Activated CD4-positive, alpha-beta T cell treated with anti-CD3 and anti-CD28 coated beads, Interleukin-2, amount 50 U/mL, for 16 hours (primary cell): ENCODE results near the gene TMEM220.

Experiments used
- DNase-seq: peaks from one replicate; pipeline ENCODE4 v3.0.0-alpha.2; 2020

Gene TMEM220

GRCh38 chr17:10729334-10730193 is at the start of gene TMEM220:
TSS of gene TMEM220 (minus strand) at chr17:10730023. CDS start at chr17:10729851, 172 bp downstream.
- peak; percentile 25 for DNase-seq

DNA sequence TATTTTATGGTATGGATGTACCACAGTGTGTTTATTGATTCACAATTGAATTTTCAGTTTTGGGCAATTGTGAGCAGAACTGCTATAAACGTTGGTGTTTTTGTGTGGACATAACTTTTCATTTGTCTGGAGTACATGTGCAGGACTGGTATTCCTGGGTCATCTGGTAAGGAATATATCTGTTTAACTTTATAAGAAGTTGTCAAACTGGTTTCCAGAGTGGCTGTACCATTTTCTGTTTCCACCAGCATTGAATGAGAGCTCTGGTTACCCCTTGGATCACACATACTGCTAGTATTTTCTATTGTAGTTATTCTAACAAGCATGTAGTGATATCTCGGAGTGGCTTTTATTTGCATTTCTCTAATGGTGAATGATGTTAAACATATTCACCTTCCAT is 49.8 kb upstream of the TMEM220 start:
- DNase-seq, result no peak

DNA sequence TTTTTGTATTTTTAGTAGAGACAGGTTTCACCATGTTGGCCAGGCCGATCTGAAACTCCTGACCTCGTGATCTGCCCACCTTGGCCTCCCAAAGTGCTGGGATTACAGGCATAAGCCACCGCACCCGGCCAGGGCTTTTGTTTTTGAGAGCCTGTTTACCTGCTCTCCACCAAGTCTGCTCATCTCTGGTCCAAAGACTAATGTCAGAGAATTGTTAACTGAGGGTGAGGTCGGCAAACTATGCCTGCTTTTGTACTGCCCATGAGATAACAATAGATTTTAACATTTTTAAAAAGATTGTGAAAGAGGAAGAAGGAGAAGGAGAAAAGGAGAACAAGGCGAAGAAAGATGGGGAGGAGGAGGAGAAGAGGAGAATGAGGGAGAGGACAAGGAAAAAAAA is 48.1 kb upstream of the TMEM220 start:
- no peak for DNase-seq

DNA sequence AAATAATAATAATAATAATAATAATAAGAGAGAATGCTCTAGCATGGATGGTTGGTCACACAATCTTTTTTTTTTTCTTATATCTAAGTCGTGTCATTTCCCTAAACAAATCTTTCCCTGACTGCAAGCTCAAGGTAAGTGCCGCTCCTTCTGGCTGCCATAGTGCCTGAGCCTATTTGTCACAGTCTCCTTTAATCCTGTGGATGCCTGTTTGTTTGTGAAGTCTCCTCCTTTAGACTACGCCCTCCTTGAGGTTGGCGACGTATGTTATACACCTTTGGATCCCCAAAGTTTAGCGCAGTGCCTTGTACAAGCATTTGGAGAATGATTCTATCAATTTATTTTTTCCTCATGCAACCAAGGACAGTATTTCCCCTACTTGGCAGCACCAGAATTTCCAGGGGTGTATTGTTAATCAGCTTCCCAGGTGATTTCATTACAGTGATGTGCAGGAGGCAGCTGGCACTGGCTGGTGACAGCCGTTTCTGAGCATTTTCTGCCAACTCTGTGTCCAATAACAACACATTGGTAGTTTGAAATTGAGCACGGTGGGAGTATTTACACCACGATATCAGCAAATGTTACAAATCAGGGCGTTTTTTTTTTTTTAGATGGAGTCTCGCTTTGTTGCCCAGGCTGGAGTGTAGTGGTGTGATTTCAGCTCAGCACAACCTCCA is 47.4 kb upstream of the TMEM220 start:
- no peak for DNase-seq

DNA sequence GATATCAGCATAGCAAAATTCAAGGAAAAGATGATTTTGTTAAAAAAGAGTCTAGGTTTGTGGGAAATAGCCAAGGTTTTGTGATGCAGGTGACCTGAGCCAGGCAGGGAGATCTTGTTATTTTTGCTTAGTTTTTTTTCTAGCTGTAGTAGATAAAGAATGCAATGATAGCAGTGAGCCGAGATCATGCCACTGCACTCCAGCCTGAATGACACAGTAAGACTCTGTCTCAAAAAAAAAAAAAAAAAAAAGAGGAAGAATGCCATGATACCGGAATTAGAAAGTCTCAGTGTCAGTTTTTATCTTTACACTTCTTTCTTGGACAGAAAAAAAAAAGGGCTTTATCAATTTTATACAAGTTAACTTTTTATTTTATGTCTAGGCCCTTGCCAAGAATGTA is 46.6 kb upstream of the TMEM220 start:
- DNase-seq, result no peak

- DNase-seq, result no peak
Measured at GRCh38 chr17:10775740-10776356, 46.0 kb upstream of the TMEM220 start.

- no peak for DNase-seq
Measured at GRCh38 chr17:10775058-10775457, 45.2 kb upstream of the TMEM220 start.

GRCh38 chr17:10773391-10773790 is 43.6 kb upstream of the TMEM220 start:
- DNase-seq, result no peak

DNA sequence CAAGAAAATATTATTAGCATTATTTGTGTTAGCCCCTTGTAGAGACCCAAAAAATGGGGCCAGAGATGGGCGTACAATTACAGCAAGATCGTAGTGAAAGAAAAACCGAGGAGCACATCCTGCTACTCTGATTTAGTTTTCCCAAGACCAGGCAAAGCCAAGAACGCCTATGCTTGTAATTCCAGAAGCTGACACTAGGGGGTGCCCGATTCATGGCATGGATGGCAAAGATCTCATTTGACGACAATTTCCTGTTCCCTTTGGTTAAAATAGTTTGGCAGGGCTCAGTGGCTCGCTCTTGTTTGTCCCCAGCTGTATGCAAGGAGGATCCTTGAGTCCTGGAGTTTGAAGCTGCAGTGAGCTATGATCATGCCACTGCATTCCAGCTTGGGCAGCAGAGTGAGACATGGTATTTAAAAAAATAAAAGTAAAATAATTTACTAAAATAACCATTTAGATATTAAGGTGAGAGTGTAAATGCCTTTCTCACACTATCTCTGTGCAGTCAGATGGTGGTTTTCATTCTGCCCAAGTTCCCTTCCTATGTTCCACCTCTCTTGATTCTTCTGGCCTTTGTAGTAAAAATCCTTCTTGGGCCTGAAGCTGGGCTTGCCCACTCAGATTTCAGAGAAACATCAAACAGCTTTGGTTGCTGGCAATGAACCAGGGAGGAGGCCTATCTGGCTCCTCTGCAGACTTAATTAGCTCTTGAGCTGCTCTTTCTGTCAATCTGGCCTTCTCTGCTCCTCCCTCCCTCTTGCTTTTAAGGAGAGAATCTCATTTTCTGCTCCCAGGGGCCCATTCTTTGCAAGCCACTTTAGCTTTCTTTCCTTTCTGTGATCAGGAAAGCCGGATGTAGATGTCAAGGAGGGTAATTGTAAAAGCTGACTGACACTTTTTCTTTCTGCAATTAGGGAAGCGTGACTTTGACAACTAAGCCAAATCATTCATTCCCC is 42.9 kb upstream of the TMEM220 start:
- DNase-seq, result peak; percentile 56

GRCh38 chr17:10771148-10771547 is 41.3 kb upstream of the TMEM220 start:
- DNase-seq, result no peak

DNA sequence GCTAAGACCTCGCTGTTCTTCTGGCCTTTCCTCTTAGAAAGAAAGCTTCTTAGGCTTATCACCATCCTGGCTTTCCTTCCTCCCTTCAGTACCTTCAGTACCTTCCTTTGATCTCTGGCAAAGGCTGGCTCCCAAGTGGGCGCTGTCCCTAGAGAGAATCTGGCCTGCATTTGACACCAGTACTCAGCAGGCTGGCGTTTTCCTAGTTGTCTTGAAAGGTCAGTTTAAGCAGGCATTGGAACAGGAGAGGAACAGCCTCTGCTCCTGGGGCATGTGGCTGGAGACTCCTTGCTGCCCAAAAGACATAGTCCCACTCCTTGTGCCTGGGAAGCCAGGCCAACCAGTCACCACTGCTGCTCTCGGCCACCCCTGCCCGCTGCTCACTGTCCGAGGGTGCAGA is 40.0 kb upstream of the TMEM220 start:
- DNase-seq, result no peak

DNA sequence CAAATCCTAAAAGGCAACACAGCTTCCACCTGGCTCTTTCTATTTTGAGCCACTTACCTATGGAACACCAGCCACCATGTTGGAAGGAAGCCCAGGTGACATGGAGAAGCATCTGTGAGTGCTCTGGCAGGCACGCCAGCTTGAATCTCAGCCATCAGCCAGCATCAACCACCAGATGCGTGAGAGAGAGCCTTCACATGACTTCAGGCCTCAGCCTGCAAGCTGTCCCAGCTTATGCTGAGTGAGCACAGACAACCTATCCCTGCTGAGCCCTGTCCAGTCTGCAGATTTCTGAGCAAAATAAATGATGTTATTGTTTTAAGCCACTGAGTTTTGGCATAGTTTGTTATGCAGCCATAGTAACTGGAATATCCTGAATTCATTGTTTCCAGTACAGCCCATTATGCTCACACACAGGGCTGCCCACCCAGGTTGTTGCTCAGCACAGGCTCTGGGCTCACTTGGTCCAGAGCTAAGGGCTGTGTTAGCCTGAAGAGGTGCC is 39.0 kb upstream of the TMEM220 start:
- no peak for DNase-seq

DNA sequence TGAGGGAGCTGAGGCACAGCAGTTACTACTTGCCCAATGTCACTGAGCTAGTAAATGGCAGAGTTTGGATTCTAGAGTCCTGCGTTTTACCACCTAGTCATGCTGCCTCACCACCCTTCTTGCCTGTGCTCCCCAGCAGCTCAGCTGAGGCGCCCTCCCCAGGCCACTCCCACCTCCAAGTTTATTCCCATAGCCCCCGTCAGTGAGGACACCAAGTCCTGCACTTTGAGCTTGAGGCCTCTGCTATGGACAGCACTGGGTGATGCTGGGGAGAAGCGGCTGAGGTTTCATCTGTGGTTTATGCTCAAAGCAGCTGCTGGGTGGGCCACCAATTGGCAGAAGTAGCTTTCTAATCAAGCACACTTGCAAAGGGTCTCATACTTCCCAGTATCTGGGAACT is 37.4 kb upstream of the TMEM220 start:
- DNase-seq, result no peak

- DNase-seq, result no peak
Measured at GRCh38 chr17:10762037-10762436, 32.2 kb upstream of the TMEM220 start.

DNA sequence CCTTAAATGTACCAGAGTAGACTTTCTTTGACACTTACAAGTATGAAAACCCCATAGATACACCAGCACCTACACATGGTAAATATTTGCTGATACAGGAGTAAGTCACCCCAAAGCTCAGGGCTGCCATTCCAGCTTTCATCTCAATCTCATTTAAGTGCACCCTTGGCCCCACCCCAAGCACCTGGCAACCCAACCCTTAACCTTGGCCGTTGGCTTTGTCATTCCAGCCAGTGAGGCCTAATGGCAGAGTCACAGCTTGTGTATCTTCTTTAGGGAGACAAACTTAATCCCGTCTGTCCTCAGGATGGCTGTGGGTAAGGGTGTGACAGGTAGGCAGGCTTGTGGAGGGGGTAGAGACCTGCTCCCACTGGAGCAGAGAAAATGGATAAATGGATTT is 31.5 kb upstream of the TMEM220 start:
- no peak for DNase-seq

- DNase-seq, result no peak
Measured at GRCh38 chr17:10758062-10758461, 28.2 kb upstream of the TMEM220 start.

- DNase-seq, result no peak
Measured at GRCh38 chr17:10757647-10758046, 27.8 kb upstream of the TMEM220 start.

- no peak for DNase-seq
Measured at GRCh38 chr17:10757067-10757466, 27.2 kb upstream of the TMEM220 start.

- DNase-seq, result no peak
Measured at GRCh38 chr17:10756619-10757018, 26.8 kb upstream of the TMEM220 start.

GRCh38 chr17:10756185-10756584 is 26.4 kb upstream of the TMEM220 start:
- no peak for DNase-seq

DNA sequence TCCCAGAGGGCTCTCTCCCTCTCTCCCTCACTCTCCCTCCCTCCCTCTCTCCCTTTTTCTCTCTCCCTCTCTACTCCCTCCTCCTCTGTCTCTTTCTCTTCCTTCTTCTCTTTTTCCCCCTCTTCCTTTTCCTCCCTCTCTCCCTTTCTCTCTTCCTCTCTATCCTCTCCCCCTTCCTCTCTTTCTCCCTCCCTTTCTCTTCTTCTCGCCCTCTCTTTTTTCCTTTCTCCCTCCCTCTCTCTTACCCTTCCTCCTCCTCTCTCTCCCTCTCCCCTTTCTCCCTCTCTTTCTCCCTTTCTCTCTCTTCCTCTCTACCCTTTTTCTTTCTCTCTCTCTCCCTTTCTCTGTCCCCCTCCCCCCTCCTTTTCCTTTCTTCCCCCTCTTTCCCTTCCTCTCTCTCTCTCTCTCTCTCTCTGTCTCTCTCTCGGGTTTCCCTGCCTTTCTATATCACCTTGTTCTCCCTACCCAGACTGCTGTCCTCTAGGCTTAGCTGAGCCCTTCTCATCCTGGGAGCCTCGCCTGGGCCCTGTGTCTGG is 25.8 kb upstream of the TMEM220 start:
- DNase-seq, result no peak
